K562 (cell line): ENCODE data around the gene TSPAN15. TPM values are rescaled to one million over a fixed set of nuclear protein-coding genes. Genes with fewer than 3 reads are reported as not detected.

Experiments used
- CHD7 ChIP-seq: fragments of 200-600 bp; sonication (generic); IDR thresholded peaks from one replicate; pipeline ENCODE4 v1.6.1; 2012; ENCODE audit warnings: mild to moderate bottlenecking, low read depth, low read length, inconsistent platforms
- polyA plus RNA-seq, 8 experiments: library from polyadenylated mRNA; depleted of rRNA in 4 of 8; stranded (reverse) in 5 of 8; unstranded in 3 of 8; fragments of >200 nt; fragmentation: Nextera tagmentation in 2 of 8; fragmentation: Illumina TruSeq in 1 of 8; extraction: Ambion mirVana in 2 of 8; extraction: Trizol in 1 of 8; gene quantifications; 2 replicates each; pipeline versions ENCODE4 v1.2.1 to v1.2.3, GENCODE V29; 2011 to 2014; ENCODE audit warnings: inconsistent platforms in 1 of 8, missing spikeins in 1 of 8
- total RNA-seq, 7 experiments: library from RNA; depleted of rRNA in 6 of 7; stranded (reverse); fragments of >200 nt in 6 of 7; fragmentation: Illumina TruSeq in 2 of 7; extraction: Trizol in 2 of 7; gene quantifications; 2 replicates each; pipeline versions ENCODE4 v1.2.1 to v1.2.3, GENCODE V29; 2011 to 2021; ENCODE audit warnings: low replicate concordance in 1 of 7
- TF ChIP-seq, protein P1 (sequence below), 2 experiments: fragments of 450-650 bp in 1 of 2; sonication (generic) in 1 of 2; formaldehyde crosslinking in 1 of 2; IDR thresholded peaks; 2 replicates each; pipeline versions ENCODE4 v1.7.1 to v1.9.0; 2016 to 2022; ENCODE audit warnings: inconsistent platforms in 1 of 2, mild to moderate bottlenecking in 1 of 2, missing genetic modification reagents in 1 of 2

TSPAN15 gene
- total and polyA plus RNA-seq, 9 of the 15 experiments (the other 6 are each of a cell fraction or from before 2014, with no cell fraction given), result 0.33 to 1.0 (median 0.45) TPM; not detected in 2

GRCh38 chr10:69408318-69409175 lies 42.7 kb upstream of the TSPAN15 start (continued):
- TF ChIP-seq CHD7, result no peak
- TF ChIP-seq, protein P1, sequence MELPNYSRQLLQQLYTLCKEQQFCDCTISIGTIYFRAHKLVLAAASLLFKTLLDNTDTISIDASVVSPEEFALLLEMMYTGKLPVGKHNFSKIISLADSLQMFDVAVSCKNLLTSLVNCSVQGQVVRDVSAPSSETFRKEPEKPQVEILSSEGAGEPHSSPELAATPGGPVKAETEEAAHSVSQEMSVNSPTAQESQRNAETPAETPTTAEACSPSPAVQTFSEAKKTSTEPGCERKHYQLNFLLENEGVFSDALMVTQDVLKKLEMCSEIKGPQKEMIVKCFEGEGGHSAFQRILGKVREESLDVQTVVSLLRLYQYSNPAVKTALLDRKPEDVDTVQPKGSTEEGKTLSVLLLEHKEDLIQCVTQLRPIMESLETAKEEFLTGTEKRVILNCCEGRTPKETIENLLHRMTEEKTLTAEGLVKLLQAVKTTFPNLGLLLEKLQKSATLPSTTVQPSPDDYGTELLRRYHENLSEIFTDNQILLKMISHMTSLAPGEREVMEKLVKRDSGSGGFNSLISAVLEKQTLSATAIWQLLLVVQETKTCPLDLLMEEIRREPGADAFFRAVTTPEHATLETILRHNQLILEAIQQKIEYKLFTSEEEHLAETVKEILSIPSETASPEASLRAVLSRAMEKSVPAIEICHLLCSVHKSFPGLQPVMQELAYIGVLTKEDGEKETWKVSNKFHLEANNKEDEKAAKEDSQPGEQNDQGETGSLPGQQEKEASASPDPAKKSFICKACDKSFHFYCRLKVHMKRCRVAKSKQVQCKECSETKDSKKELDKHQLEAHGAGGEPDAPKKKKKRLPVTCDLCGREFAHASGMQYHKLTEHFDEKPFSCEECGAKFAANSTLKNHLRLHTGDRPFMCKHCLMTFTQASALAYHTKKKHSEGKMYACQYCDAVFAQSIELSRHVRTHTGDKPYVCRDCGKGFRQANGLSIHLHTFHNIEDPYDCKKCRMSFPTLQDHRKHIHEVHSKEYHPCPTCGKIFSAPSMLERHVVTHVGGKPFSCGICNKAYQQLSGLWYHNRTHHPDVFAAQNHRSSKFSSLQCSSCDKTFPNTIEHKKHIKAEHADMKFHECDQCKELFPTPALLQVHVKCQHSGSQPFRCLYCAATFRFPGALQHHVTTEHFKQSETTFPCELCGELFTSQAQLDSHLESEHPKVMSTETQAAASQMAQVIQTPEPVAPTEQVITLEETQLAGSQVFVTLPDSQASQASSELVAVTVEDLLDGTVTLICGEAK (IDR thresholded peaks at IDR 0.05), result peak; percentile 67
- TF ChIP-seq, protein P1 (CRISPR knock-in tag; IDR thresholded peaks at IDR 0.05), result no peak
